Measurements from ENCODE around the gene SELENON. TPM values are rescaled to one million over a fixed set of nuclear protein-coding genes. Genes with fewer than 3 reads are reported as not detected.

SELENON gene
- total RNA-seq, 2 experiments from 2014 or later, result 9.9 to 28.3 TPM

- Histone ChIP-seq H3K4me3 (ENCODE audit: low read depth, low read length, poor library complexity, severe bottlenecking) (no peak overlapping the region), H3K79me2 (ENCODE audit: insufficient read depth, low read depth, low read length) (peaks cover 2% of the 10 kb centered on the region; the same call in 1 of the 2 replicates), H3K36me3 (ENCODE audit: insufficient read depth, low read length) (no peaks in the 10 kb centered on the region), H3K9me3 (ENCODE audit: low read length) (no peaks in the 10 kb centered on the region), H3K9me2 (ENCODE audit: insufficient read depth, low read length) (no peaks in the 10 kb centered on the region), H2AFZ (ENCODE audit: low read length) (no peak overlapping the region), H4K20me1 (ENCODE audit: insufficient read depth, low read length) (no peaks in the 10 kb centered on the region), H3K4me1 (ENCODE audit: insufficient read depth, low read length, poor library complexity, severe bottlenecking) (peaks cover 20% of the 10 kb centered on the region), H3K4me2 (ENCODE audit: low read length) (no peak overlapping the region), H3K27ac (ENCODE audit: low read depth, low read length, poor library complexity, severe bottlenecking) (no peak overlapping the region)
- intact Hi-C loops (cut with micrococcal nuclease; ENCODE audit: unreplicated experiment), result no loop called here
- ChIA-PET CTCF (ENCODE audit: unreplicated experiment) (no interaction called here), POLR2A (interaction anchor here (0.6 kb wide), 1 partner anchor 192 kb away, joined by 3 read pairs; no protein-coding TSS in a partner anchor)
- no peak for DNase-seq (ENCODE audit: low spot score)
- TF ChIP-seq EZH2phosphoT487 (IDR thresholded peaks at IDR 0.05; ENCODE audit: borderline replicate concordance, low read depth, low read length), result no peak
- TF ChIP-seq CTCF (conservative IDR thresholded peaks at IDR 0.05; ENCODE audit: low read length), result no peak
- BruUV-seq (replicated peaks), result TSS peak; percentile 33
These were observed 16.2 kb downstream of the SELENON start for GRCh38 chr1:25816112-25816718.

GRCh38 chr1:25817840-25818501 lies 18.0 kb downstream of the SELENON start:
- Histone ChIP-seq H3K9me3 (ENCODE audit: low read length) (no peaks in the 10 kb centered on the region), H3K4me2 (ENCODE audit: low read length) (peak overlapping the region; percentile 74; the same call in 1 of the 2 replicates), H3K9me2 (ENCODE audit: insufficient read depth, low read length) (no peaks in the 10 kb centered on the region), H3K4me1 (ENCODE audit: insufficient read depth, low read length, poor library complexity, severe bottlenecking) (peaks cover 30% of the 10 kb centered on the region), H4K20me1 (ENCODE audit: insufficient read depth, low read length) (no peaks in the 10 kb centered on the region), H3K27ac (ENCODE audit: low read depth, low read length, poor library complexity, severe bottlenecking) (no peak overlapping the region), H2AFZ (ENCODE audit: low read length) (no peak overlapping the region), H3K79me2 (ENCODE audit: insufficient read depth, low read depth, low read length) (peaks cover 12% of the 10 kb centered on the region; the same call in 1 of the 2 replicates), H3K4me3 (ENCODE audit: low read depth, low read length, poor library complexity, severe bottlenecking) (no peak overlapping the region), H3K36me3 (ENCODE audit: insufficient read depth, low read length) (no peaks in the 10 kb centered on the region)
- ChIA-PET POLR2A (interaction anchor here (0.6 to 1.3 kb wide), 2 partner anchors 15 to 233 kb away, joined by 3 to 4 read pairs; no protein-coding TSS in a partner anchor), CTCF (ENCODE audit: unreplicated experiment) (no interaction called here)
- TF ChIP-seq CTCF (conservative IDR thresholded peaks at IDR 0.05; ENCODE audit: low read length) (peak; percentile 61), EZH2phosphoT487 (IDR thresholded peaks at IDR 0.05; ENCODE audit: borderline replicate concordance, low read depth, low read length) (no peak)
- DNase-seq (ENCODE audit: low spot score), result no peak
- intact Hi-C loops (cut with micrococcal nuclease; ENCODE audit: unreplicated experiment), result no loop called here
- no TSS peak for BruUV-seq (replicated peaks)

GRCh38 chr1:25818569-25818968 lies 18.6 kb downstream of the SELENON start:
- peak overlapping the region; percentile 74 for H3K4me2 ChIP-seq (ENCODE audit: low read length)
- CTCF ChIA-PET (ENCODE audit: unreplicated experiment), result no interaction called here
- intact Hi-C loops (cut with micrococcal nuclease; ENCODE audit: unreplicated experiment), result no loop called here

More at GRCh38 chr1:25818569-25818968, 18.6 kb downstream of the SELENON start:
- Histone ChIP-seq H3K9me3 (ENCODE audit: low read length) (no peaks in the 10 kb centered on the region), H3K79me2 (ENCODE audit: insufficient read depth, low read depth, low read length) (peaks cover 12% of the 10 kb centered on the region; the same call in 1 of the 2 replicates), H2AFZ (ENCODE audit: low read length) (0 out of 2 replicates have a peak overlapping the region, but pooled peaks have one; percentile 53), H4K20me1 (ENCODE audit: insufficient read depth, low read length) (no peaks in the 10 kb centered on the region), H3K4me1 (ENCODE audit: insufficient read depth, low read length, poor library complexity, severe bottlenecking) (peaks cover 30% of the 10 kb centered on the region), H3K4me3 (ENCODE audit: low read depth, low read length, poor library complexity, severe bottlenecking) (peak overlapping the region; percentile 84), H3K9me2 (ENCODE audit: insufficient read depth, low read length) (no peaks in the 10 kb centered on the region), H3K27ac (ENCODE audit: low read depth, low read length, poor library complexity, severe bottlenecking) (no peak overlapping the region), H3K36me3 (ENCODE audit: insufficient read depth, low read length) (no peaks in the 10 kb centered on the region)
- TF ChIP-seq EZH2phosphoT487 (IDR thresholded peaks at IDR 0.05; ENCODE audit: borderline replicate concordance, low read depth, low read length), result no peak
- TF ChIP-seq CTCF (conservative IDR thresholded peaks at IDR 0.05; ENCODE audit: low read length), result no peak
- POLR2A ChIA-PET, result interaction anchor here (1.3 to 1.8 kb wide), 2 partner anchors 9 to 15 kb away, joined by 3 to 6 read pairs; no protein-coding TSS in a partner anchor
- no TSS peak for BruUV-seq (replicated peaks)
- no peak for DNase-seq (ENCODE audit: low spot score)
